ENCODE measurements around the gene SEPTIN12.
"Not testable (repeated sequence)": the region's sequence is repeated elsewhere in the genome, so short reads cannot be mapped to it uniquely, and the experiment has no call there.

SEPTIN12 gene

DNA sequence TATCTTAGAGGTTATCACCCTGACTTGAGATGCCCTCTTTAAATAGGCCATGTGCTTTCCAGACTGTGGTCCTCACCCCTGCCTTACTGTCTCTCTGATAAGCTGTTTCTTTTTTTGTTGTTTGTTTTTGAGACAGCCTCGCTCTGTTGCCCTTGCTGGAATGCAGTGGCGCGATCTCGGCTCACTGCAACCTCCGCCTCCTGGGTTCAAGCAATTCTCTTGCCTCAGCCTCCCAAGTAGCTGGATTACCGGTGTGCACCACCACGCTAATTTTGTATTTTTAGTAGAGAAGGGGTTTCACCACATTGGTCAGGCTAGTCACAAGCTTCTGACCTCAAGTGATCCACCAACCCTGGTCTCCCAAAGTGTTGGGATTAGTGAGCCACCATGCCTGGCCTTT, 765 bp upstream of the SEPTIN12 start:
- no peak for DNase-seq (ENCODE audit: low read depth)
- no peak overlapping the region for H3K4me3 ChIP-seq (ENCODE audit: low read depth, low read length)

DNA sequence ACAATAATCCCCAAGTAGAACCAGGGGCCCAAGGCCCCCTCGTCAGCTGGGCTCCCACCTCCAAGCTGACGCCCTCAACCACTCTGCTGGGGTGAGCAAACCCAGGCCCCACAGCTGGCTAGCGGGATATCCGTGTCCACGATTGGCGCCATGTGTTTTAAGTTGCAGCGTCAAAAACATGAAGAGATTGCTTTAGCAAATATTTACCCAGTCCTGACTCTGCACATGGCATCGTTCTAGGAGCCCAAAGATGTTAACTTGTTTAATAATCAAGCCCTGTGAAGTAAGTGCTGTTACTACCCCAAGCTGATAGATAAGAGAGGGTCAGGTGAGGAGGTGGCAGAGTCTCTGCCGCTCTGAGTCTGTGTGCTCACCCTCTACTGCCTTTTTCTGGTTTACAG, 344 bp upstream of the SEPTIN12 start:
- DNase-seq (ENCODE audit: low read depth), result no peak
- no peak overlapping the region for H3K4me3 ChIP-seq (ENCODE audit: low read depth, low read length)

DNA sequence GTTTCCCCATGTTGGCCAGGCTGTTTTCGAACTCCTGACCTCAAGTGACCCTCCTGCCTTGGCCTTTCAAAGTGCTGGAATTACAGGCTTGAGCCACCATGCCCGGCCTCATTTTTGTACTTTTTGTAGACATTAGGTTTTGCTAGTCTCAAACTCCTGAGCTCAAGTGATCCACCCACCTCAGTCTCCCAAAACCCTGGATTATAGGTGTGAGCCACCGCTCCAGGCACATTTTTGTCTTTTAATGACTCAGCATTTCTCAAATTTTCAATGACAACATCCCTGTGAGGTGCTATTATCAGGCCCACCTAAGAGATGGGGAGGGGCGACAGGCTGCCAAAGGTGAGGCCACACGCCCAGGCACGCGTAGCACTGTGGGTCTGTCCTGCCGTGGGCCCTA, 1.1 kb downstream of the SEPTIN12 start:
- DNase-seq (ENCODE audit: low read depth), result no peak
- H3K4me3 ChIP-seq (ENCODE audit: low read depth, low read length), result no peak overlapping the region

DNA sequence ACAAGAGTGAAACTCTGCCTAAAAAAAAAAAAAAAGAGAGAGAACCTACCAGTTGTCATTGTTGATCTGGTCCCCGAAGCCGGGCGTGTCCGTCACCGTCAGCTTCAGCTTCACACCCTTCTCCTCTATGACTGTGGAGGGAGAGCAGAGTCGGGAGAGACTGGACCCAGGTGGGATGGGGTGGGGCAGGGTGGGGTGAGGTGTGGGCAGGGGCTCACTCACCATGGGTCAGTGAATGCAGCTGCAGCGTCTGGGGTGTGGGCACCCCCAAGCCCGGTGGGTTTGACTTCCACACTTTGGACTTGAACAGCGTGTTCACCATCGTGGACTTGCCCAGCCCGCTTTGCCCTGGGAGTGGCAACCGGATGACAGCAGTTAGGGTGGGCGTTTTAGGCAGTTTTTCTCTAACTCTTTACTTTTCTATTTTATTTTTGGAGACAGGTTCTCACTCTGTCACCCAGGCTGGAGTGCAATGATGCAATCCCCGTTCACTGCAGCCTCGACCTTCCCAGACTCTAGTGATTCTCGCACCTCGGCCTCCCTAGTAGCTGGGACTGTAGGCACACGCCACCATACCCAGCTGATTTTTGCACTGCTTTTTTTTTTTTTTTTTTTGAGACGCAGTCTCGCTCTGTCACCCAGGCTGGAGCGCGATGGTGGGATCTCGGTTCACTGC, 2.2 kb downstream of the SEPTIN12 start:
- no peak overlapping the region for H3K4me3 ChIP-seq (ENCODE audit: low read depth, low read length)
- DNase-seq (ENCODE audit: low read depth), result no peak

DNA sequence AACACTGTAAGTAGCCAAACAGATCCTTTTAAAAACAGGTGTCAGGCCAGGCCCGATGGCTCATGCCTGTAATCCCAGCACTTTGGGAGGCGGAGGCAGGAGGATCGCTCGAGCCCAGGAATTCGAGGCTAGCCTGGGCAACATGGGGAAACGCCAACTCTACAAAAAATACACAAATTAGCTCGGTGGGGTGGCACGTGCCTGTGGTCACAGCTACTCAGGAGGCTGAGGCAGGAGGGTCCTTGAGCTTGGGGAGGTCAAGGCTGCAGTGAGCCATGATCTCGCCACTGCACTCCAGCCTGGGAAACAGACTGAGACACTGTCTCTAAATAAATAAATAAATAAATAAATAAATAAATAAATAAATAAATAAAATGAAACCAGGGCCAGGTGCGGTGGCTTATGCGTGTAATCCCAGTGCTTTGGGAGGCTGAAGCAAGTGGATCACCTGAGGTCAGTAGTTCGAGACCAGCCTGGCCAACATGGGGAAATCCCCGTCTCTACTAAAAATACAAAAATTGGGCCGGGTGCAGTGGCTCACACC, 3.6 kb downstream of the SEPTIN12 start:
- DNase-seq (ENCODE audit: low read depth), result not testable (repeated sequence)

DNA sequence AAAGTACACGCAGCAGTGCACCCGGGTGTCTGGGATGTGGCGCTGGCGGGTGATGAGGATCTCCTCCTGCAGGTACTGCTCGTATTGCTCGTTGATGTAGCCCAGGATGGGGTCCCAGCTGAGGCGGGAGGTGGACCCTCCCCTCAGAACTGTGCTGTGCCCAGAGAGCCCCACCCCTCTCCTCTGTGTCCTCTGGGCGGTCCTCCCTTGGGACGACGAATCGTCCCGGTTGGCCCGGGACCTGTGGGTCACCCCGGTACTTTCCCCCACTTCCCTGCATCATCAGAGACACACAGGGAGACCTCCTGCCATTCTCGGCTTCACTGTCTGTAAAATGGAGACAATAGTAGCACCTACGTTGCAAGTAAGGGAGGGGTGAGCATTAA, 4.2 kb downstream of the SEPTIN12 start:
- no peak for DNase-seq (ENCODE audit: low read depth)
- H3K4me3 ChIP-seq (ENCODE audit: low read depth, low read length), result no peak overlapping the region

More for the DNA sequence above, 3.6 kb downstream of the SEPTIN12 start:
- not testable (repeated sequence) for H3K4me3 ChIP-seq (ENCODE audit: low read depth, low read length)

DNA sequence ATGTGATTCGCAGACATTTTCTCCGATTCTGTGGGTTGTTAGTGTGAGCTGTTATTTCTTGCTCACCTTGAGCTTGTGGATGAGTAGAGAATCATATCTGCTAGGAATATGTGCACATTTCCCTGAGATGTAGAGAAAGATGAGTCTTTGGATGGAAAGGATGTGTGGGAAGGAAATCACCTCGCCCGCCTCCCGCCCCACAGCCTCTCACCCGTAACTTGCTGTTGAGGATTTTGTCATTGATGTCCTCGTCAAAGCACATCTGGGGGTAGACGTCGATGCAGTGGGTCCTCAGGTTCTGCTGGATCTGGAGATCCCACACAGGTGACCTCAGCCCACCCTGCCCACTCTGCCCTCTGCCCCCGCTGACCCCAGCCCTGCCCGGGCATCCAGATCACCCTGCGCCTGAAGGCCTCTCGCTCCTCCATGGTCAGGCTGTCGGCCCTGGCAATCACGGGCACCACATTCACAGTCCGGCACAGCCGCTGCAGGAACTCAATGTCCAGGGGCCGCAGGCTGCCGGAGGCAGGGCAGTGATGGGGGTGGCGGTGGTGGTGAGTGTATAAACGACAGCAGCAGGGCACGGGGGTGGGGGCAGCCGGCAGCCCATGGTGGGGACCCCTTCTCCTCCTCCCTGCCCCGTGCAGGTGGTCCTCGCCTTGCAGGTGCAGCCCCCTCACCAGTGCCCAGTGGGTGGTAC, 4.7 kb downstream of the SEPTIN12 start:
- DNase-seq (ENCODE audit: low read depth), result no peak
- H3K4me3 ChIP-seq (ENCODE audit: low read depth, low read length), result no peak overlapping the region

DNA sequence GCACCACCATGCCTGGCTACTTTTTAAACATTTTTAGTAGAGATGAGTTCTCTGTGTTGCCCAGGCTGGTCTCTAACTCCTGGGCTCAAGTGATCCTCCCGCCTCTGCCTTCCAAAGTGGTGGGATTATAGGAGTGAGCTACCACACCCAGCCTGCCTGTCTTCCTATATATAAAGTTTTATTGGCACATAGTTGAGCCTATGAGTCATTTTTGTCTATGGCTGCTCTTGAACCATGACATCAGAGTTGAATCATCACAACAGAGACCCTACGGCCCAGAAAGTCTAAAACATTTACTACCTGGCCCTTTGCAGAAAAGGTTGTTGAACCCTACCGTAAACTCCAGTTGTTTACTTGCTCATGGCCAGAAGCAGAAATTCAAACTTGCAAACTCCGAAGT, 7.9 kb downstream of the SEPTIN12 start:
- DNase-seq (ENCODE audit: low read depth), result no peak
- H3K4me3 ChIP-seq (ENCODE audit: low read depth, low read length), result no peak overlapping the region

DNA sequence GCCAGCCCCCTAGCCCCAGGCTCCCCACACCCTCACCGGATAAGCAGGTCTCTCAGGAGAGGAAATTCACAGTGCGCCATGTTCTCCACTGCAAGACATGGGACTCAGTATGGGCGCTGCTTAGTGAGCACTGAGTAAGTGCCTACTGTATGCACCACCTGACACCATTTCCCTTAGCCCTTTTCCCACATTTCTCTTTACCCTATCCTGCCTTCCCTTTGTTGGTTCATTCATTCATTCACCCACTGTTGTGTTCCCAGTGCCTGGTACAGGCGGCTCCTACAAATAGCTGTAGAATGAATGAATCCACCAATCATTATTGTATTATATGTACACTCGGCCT, 10.1 kb downstream of the SEPTIN12 start:
- DNase-seq (ENCODE audit: low read depth), result no peak
- no peak overlapping the region for H3K4me3 ChIP-seq (ENCODE audit: low read depth, low read length)

DNA sequence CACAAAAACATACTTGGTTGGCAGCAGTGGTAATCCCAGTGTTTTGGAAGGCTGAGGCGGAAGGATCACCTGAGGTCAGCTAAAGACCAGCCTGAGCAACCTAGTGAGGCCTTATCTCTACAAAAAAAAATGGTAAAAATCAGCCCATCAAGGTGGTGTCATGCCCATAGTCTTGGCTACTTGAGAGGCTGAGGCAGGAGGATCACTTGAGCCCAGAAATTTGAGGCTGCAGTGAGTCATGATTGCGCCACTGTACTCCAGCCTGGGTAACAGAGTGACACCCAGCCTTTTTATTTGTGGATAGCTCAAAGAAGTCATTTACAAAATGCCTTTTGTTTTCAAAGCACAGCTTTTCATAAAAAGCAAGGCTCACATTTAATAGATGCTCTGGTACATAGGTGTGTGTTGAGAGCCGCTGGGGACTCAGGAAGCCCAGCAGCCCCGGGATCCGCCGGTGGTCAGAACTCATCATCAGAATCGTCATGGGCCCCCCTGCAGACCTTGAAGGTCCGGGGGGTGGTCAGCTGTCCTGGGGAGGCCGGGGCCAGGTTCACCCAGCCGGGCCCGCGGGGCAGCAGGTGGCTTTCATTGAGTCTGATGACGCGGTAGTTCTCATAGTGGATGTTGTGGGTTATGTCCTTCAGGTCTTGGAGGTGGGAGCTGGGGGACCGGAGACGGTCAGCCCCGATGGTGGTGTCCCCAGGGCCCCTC, 10.7 kb downstream of the SEPTIN12 start:
- H3K4me3 ChIP-seq (ENCODE audit: low read depth, low read length), result no peak overlapping the region
- no peak for DNase-seq (ENCODE audit: low read depth)

DNA sequence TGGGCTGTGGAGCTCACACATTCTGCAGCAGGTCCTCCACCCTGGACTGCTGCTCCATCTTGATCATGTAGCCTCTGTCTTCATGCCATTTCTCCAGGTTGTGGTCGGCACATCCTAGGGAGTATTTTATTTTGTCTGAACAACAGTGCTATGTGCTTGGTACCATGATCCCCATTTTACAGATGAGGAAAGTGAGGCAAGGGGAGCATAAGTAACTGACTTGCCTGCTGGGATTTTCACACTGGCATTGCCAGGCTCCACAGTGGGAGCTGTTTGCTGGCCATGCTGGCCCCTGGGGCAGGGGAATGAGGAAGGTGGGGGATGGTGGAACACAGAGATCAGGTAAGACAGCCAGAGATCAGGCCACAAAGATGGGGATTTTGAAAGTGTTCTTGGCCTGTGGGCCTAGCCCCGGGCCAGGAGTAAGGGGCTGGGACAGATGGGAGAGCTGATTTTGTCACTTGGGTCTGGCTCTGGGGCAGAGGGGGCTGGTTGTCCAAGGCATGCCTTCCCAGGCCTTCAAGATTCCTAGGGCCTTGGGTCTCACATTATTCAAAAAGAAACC, 11.9 kb downstream of the SEPTIN12 start:
- DNase-seq (ENCODE audit: low read depth), result no peak
- H3K4me3 ChIP-seq (ENCODE audit: low read depth, low read length), result no peak overlapping the region

DNA sequence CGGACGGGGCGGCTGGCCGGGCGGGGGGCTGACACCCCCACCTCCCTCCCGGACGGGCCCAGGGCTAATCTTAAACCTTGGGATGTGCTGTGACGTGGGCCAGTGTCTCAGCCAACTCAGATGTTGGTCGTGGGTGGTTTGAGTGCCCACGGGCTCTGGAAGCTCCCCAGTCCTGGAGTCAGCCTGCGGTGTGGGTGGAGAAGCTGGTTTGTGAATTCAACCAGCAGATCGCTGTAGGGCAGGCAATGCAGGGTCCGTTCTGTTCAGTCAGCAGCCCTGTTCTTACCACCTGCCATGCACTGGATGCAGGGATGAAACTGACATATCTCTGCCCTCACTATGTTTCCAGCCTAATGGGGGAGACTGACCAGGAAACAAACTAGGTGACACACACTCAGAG, 13.1 kb downstream of the SEPTIN12 start:
- DNase-seq (ENCODE audit: low read depth), result no peak
- no peak overlapping the region for H3K4me3 ChIP-seq (ENCODE audit: low read depth, low read length)

DNA sequence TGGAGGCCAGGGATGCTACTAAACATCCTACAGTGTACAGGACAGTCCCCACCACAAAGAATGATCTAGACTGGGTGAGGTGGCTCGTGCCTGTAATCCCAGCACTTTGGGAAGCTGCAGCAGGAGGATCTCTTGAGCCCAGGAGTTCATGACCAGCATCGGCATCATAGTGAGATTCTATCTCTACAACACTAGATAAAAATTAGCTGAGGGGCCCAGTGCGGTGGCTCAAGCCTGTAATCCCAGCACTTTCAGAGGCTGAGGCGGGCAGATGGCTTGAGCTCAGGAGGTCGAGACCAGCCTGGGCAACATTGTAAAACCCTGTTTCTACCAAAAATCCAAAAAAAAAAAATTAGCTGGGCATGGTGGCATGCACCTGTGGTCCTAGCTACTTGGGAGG, 15.8 kb downstream of the SEPTIN12 start:
- H3K4me3 ChIP-seq (ENCODE audit: low read depth, low read length), result no peak overlapping the region
- DNase-seq (ENCODE audit: low read depth), result no peak

DNA sequence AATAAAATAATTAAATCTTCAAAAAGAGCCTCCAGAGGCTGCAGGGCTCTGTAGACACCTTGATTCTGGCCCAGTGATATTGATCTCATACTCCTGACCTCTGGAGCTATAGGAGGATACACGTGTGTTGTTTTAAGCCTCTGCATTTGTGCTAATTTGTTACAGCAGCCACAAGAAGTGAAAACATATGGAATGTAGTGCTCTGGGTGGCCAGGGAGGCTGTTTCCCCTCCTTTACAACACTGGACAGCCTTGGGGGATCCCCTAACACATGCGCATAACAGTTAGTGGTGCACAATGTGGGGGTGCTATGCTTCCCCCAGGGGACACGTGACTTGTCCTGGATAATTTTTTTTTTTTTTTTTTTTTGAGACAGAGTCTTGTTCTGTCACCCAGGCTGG, 16.5 kb downstream of the SEPTIN12 start:
- DNase-seq (ENCODE audit: low read depth), result no peak
- H3K4me3 ChIP-seq (ENCODE audit: low read depth, low read length), result no peak overlapping the region

DNA sequence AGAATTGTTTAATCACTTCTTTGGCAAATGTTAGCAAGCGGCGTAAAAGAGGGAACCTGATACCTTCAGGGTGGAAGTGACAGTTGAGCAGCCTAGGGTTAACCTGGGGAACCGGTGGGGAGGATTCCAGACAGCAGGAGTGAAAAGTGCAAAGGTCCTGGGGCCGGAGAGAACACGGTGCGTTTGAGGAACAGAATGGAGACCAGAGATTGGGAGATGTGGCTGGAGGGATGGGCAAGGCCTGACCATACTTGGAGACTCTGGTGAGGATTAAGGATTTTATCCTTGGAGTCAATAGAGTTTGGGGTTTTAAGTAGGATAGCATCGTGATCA, 18.9 kb downstream of the SEPTIN12 start:
- DNase-seq (ENCODE audit: low read depth), result no peak
- peak overlapping the region; percentile 65 for H3K4me3 ChIP-seq (ENCODE audit: low read depth, low read length)

DNA sequence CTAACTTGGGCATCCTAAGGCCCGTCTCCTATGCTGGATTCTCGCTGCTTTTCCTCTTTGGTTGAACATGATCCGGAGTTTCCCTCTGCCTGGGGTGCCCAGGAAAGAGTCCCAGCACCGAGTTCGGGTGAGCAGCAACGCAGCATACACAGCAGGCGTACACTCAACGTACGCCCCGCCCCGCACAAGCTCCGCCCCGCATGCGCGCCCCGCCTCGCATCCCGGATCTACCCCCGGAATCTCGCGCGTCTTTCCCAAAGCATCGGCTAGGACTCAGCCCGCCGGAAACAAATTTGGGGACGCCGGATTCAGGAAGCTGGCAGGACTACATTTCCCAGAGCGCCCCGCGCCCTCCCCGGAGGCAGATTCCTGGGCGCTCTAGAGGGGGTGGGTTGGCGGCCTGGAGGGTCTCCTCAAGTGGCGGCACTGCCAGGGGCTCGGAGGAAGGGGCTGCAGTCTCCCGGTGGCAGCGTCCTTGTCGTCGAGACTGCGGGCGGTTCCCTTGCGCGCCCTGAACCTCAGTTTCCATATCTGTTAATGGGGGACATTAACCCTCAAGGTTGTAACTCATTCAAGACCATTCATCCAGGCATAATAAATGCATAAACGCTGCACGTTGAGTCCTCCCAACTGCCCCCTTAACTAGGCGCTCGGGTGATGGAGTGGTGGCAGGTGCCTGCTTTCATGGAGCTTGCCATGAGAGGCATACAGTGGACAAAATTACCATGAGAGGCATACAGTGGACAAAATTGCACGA, 19.4 kb downstream of the SEPTIN12 start:
- peak; percentile 74 for DNase-seq (ENCODE audit: low read depth)
- peak overlapping the region; percentile 65 for H3K4me3 ChIP-seq (ENCODE audit: low read depth, low read length)

DNA sequence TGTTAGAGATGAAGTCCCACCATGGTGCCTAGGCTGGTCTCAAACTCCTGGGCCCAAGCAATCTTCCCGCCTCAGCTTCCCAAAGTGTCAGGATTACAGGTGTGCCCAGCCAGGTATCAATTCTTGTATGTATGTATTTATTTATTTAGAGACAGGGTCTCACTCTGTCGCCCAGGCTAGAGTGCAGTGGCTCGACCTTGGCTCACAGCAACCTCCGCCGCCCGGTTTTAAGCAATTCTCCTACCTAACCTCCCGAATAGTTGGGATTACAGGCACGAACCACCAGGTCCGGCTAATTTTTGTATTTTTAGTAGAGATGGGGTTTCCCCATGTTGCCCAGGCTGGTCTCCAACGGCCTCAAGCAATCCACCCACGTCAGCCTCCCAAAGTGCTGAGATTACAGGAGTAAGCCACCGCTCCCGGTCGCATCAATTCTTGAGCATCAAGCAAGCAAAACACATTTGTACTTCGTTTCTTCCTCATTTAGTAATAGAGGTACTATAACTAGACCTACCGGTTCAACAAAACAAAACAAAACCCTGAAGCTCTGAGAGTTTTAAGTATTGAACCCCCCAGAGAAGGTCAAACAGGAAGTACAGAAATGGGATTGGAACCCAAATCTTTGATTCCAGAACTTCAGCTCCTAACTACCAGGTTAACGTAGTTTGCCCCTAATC, 20.1 kb downstream of the SEPTIN12 start:
- H3K4me3 ChIP-seq (ENCODE audit: low read depth, low read length), result peak overlapping the region; percentile 65
- DNase-seq (ENCODE audit: low read depth), result no peak

DNA sequence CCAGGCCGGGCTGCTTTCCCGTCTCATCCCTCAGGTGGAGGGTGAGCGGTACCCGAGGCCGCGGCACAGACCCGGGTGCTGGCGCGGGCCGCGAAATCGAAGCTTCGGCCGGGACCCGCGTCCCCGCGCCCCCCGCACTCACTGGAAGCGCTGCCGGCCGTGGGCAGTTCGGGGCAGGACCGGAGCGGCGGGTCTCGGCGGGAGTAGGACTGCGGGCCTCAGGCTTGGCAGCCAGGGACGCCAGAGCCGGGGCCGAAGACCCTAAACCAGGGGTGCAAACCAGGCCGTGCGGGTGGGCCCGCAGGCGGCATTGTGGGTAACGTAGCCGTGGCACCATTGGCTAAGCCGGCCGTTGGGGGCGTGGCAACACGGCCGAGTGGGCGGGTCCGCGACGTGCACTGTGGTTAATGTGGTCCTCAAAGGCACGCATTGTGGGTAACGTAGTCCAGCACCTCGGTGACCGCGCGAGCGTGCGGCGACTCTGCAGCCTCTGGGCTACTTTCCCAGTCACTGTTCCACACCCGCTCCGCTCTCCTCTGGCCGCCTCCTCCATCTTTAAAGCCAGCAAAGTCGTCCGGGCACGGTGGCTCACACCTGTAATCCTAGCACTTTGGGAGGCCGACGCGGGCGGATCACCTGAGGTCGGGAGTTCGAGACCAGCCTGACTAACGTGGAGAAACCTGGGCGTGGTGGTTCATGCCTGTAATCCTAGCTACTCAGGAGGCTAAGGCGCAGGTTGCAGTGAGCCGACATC, 21.1 kb downstream of the SEPTIN12 start, which contains the start of gene ZNF500:
ZNF500 (minus strand) TSS at position 288 of the 754 bp plus-strand sequence. CDS start 1,184 bp downstream, outside the sequence.
- H3K4me3 ChIP-seq (ENCODE audit: low read depth, low read length), result peak within 1 kb of the TSS; percentile 78
- peak; percentile 84 for DNase-seq (ENCODE audit: low read depth)

All from skeletal muscle cell (primary cell).